Raji (cell line): ENCODE results near the gene TMEFF1.

Experiments
- POLR2A ChIP-seq: IDR thresholded peaks from 2 replicates; pipeline ENCODE4 v1.6.1; 2011; ENCODE audit warnings: low read depth, low read length, control low read depth; ENCODE audit not compliant: insufficient read depth

Gene TMEFF1

GRCh38 chr9:100511205-100511604 is 38.3 kb downstream of the TMEFF1 start:
- TF ChIP-seq POLR2A: no peak

DNA sequence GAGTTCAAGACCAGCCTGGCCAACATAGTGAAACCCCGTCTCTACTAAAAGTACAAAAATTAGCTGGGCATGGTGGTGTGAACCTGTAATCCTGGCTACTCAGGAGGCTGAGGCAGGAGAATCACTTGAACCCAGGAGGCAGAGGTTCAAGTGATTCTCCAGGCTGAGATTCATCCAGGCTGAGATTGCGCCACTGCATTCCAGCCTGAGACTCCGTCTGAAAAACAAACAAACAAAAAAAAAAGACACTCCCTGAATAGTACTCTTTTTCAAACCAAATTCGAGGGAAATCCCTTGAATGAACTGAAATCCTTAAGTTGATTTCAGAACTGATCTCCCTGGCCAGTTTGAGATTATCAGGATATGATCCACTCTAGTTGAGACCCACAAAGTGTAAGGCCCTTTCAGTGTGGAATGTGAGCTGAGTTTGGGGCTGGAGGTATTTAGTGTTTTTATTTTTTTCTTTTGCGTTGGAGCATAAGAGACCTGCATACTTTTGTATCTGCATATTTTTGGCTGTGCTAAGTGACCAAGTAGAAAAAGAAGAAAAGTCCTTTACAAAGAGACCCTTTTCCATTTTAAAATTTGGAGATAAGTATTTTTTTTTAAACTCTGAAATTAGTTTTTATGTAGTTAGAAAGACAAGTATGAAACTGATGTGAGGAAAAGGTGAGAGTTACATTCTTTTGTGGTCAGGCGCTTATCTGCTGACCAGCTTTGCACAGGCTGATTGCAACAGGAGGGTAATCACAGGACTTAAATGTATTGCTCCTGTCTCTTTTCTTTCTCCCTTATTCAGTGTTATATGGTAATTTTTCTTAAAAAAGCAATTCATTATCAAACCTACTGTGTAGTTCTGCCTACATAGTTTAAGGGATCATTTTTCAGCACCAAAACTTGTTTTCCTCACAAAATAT is 42.9 kb downstream of the TMEFF1 start:
- TF ChIP-seq POLR2A: no peak

- no peak for TF ChIP-seq POLR2A
Measured at GRCh38 chr9:100521282-100521681, 48.3 kb downstream of the TMEFF1 start.

GRCh38 chr9:100525563-100525962 is 52.6 kb downstream of the TMEFF1 start:
- TF ChIP-seq POLR2A: no peak

DNA sequence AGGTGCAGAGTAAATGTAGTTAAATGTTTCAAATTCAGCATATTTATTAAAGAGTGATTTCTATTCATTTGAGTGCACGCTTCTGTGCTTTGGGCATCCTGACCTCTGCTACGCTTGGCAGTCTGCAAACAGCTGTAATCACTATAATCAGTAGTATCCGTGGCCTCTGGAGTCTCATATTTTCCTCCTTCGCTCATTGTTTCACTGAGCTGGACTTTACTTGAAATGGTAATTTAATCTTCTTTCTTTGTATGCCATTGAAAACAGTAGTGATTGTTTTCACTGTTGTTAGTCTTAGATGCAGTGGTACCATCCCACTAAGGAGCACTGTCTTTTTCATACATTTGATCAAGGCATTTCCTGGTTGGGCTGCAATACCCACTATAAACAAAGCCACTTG is 61.5 kb downstream of the TMEFF1 start:
- TF ChIP-seq POLR2A: no peak

- TF ChIP-seq POLR2A: no peak
Measured at GRCh38 chr9:100540327-100540726, 67.4 kb downstream of the TMEFF1 start.

GRCh38 chr9:100549048-100549447 is 76.1 kb downstream of the TMEFF1 start:
- TF ChIP-seq POLR2A: no peak

DNA sequence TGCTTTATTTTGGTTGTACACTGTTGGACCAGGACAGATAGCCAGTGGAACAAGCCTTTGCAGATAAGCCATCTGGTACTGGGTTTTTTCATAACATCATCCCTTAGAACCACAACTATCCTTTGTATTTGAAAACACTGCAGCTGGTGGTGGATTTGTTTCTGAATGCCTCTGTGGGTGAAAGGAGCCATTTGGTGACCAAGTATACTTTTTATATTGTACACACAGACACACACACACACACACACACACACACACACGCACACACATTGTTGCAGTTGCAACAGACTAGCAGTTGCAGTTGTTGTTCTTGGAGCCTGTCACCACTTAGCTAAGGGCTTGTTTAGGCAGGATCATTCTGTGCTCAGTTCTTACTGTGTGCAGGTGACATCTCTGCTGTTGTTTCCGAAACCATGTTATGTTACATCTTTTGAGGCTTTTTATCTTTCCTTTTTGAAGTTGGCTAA is 82.0 kb downstream of the TMEFF1 start:
- TF ChIP-seq POLR2A: no peak

GRCh38 chr9:100555471-100555870 is 82.5 kb downstream of the TMEFF1 start:
- no peak for TF ChIP-seq POLR2A

DNA sequence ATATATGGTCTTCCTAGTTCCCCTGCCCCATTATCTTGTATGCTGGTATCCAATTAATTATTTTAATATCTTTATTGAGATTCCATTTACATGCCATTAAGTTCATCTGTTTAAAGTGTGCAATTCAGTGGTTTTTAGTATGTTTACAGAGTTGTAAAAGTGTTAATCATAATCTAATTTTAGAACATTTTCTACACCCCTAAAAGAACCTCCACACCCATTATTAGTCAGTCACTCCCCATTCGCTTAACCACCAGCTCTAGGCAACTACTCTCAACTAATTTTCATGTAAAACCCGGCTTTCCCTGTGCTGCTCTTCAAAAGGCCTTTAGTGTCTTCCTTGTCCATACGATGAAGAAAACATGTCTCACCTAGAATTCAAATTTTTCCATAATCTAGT is 84.1 kb downstream of the TMEFF1 start:
- no peak for TF ChIP-seq POLR2A

GRCh38 chr9:100561256-100561655 is 88.3 kb downstream of the TMEFF1 start:
- no peak for TF ChIP-seq POLR2A

DNA sequence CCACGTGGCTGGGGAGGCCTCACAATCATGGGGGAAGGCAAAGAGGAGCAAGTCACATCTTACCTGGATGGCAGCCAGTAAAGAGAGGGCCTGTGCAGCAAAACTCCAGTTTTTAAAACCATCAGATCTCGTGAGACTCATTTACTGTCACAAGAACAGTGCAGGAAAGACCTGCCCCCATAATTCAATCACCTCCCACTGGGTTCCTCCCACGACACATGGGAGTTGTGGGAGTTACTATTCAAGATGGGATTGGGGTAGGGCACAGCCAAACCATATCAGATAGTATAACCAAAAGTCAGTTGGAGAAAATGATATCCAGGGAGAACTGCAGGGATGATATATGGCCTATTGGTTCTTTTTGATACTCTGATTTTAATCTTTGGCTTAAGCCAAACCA is 94.9 kb downstream of the TMEFF1 start:
- no peak for TF ChIP-seq POLR2A

- TF ChIP-seq POLR2A: no peak
Measured at GRCh38 chr9:100573655-100574260, 100.8 kb downstream of the TMEFF1 start.

DNA sequence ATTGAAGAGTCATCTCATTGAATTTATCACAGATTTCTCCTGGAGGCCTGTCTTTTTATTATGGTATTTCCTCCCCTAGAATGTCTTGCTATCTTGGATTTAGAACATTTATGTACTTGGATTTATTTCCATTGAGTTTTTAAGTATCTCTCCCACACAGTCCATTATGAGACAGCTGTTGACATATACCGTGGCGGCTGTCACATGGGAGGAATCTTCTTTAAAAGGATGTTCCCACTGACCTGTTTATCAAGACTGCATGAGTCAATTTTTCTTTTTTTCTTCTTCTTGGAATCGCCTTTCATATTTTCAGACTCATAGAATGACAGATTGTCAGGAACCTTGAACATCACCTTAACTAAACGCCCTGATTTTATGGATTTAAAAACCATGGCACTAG is 102.1 kb downstream of the TMEFF1 start:
- no peak for TF ChIP-seq POLR2A

- no peak for TF ChIP-seq POLR2A
Measured at GRCh38 chr9:100575765-100576386, 102.9 kb downstream of the TMEFF1 start.
